RWPE1 (cell line): ENCODE data around the gene STK24.

Experiments used
- CTCF ChIA-PET: fragments of 350-600 bp; sonication (Branson Sonifier 250); formaldehyde crosslinking; extraction: SDS; loops from one replicate; lab custom pipeline; 2021; lab: Yijun Ruan, JAX
- POLR2A ChIA-PET: fragments of 400-600 bp; formaldehyde crosslinking; extraction: SDS; loops from one replicate; lab custom pipeline; 2020; ENCODE audit warnings: antibody characterized with exemption; ENCODE audit not compliant: low non-redundant PET; lab: Yijun Ruan, JAX
- DNase-seq: peaks from one replicate; pipeline ENCODE4 v3.0.0; 2012; ENCODE audit warnings: low spot score
- H3K27ac ChIP-seq: fragments of 450-650 bp; 2 replicates; pipeline ENCODE4 v1.5.1; 2017
- TF ChIP-seq, protein P1 (sequence below): fragments of 450-650 bp; conservative IDR thresholded peaks from 2 replicates; pipeline ENCODE4 v1.5.1; 2017; ENCODE audit warnings: low read depth, mild to moderate bottlenecking

Gene STK24

DNA sequence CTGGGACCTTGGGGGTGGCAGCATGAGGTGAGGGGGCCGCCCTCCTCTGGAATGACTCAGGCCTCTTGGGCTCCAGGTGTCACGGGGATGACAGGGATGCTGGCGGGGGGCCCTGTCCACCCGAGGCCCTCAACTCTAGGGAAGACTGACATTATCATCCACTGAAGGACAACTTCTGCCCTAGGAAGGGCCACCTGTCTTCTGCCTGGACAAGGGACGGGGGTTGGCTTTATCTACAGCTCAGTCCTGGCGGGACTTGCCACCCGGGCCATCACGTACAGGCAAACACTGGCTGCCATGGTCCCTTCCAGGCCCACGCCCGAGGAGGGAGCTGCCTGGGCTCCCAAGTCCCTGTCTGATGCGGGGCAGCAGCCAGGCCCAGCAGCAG, 130.7 kb downstream of the STK24 start:
- no peak for DNase-seq
- TF ChIP-seq, protein P1, sequence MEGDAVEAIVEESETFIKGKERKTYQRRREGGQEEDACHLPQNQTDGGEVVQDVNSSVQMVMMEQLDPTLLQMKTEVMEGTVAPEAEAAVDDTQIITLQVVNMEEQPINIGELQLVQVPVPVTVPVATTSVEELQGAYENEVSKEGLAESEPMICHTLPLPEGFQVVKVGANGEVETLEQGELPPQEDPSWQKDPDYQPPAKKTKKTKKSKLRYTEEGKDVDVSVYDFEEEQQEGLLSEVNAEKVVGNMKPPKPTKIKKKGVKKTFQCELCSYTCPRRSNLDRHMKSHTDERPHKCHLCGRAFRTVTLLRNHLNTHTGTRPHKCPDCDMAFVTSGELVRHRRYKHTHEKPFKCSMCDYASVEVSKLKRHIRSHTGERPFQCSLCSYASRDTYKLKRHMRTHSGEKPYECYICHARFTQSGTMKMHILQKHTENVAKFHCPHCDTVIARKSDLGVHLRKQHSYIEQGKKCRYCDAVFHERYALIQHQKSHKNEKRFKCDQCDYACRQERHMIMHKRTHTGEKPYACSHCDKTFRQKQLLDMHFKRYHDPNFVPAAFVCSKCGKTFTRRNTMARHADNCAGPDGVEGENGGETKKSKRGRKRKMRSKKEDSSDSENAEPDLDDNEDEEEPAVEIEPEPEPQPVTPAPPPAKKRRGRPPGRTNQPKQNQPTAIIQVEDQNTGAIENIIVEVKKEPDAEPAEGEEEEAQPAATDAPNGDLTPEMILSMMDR, result no peak
- peak overlapping the region; percentile 61 for H3K27ac ChIP-seq
- ChIA-PET CTCF (interaction anchor here (0.6 to 2.2 kb wide), 8 partner anchors 9 to 227 kb away, joined by 4 to 16 read pairs (median 8); no protein-coding TSS in a partner anchor), POLR2A (interaction anchor here (0.5 kb wide), 1 partner anchor 195 kb away, joined by 6 read pairs; no protein-coding TSS in a partner anchor)

- TF ChIP-seq, protein P1, result peak; percentile 95
- POLR2A ChIA-PET, result interaction anchor here (0.5 kb wide), 1 partner anchor 196 kb away, joined by 6 read pairs; no protein-coding TSS in a partner anchor
- CTCF ChIA-PET, result interaction anchor here (0.5 to 2.2 kb wide), 18 partner anchors 10 to 393 kb away, joined by 3 to 16 read pairs (median 4); no protein-coding TSS in a partner anchor
- peak overlapping the region; percentile 61 for H3K27ac ChIP-seq
- peak; percentile 83 for DNase-seq
These were observed 131.3 kb downstream of the STK24 start for GRCh38 chr13:98445340-98446233.

GRCh38 chr13:98444381-98444780, 132.5 kb downstream of the STK24 start:
- DNase-seq, result no peak
- ChIA-PET POLR2A (no interaction called here), CTCF (interaction anchor here (0.6 to 1.9 kb wide), 4 partner anchors 34 to 393 kb away, joined by 3 to 9 read pairs (median 3); no protein-coding TSS in a partner anchor)
- H3K27ac ChIP-seq, result peak overlapping the region; percentile 63; the same call in 1 of the 2 replicates
- TF ChIP-seq, protein P1, result no peak

DNA sequence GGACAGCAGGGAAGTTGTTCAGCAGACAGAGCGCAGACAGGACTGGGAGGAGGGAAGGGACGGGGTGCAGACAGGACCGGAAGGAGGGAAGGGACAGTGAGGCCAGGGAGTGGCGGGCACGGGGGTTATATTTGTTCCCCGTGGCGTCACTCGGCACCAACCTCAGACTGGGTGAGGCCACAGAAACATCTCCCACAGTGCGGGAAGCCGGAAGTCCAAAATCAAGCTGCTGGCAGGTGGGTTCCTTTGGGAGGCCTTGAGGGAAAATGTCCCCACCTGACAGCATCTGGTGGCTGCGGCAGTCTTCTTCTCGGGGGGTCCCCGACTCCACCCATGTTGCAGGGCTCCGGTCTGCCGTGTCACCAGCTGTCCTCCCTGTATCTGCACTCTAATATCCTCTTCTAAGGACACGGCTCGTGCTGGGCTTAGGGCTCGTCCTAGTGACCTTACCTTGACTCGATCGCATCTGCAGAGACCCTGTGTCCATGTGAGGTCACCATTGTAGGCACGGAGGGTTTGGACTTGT, 133.0 kb downstream of the STK24 start:
- TF ChIP-seq, protein P1, result no peak
- no peak for DNase-seq
- ChIA-PET POLR2A (no interaction called here), CTCF (interaction anchor here (0.6 kb wide), 1 partner anchor 97 kb away, joined by 3 read pairs; no protein-coding TSS in a partner anchor)
- H3K27ac ChIP-seq, result peak overlapping the region; percentile 63

DNA sequence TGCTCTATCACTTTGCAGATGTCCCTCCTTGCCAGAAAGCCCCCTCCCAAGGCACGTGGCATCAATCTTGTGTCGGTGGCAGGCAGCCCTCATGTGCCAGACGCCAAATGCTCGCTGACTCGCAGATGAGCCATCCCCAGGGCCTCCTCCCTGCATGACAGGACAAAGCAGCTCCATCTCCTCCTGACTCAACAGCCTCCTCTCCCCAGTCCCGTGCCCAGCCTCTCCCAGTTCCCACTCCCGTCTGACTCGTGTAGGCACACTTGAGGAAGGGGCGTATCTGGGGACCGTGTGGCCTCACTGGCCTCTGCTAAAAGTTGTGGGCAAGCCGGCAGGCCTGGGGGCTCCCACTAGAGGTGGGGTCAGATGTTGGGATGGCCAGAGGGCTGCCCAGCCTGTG, 133.6 kb downstream of the STK24 start:
- H3K27ac ChIP-seq, result peak overlapping the region; percentile 63
- TF ChIP-seq, protein P1, result no peak
- POLR2A ChIA-PET, result no interaction called here
- peak; percentile 82 for DNase-seq
- CTCF ChIA-PET, result no interaction called here
